Measurements from ENCODE around the gene TUT7. TPM values are rescaled to one million over a fixed set of nuclear protein-coding genes. Genes with fewer than 3 reads are reported as not detected.

Gene TUT7
- total and polyA plus RNA-seq, 2 experiments from 2014 or later = 21.4 to 23.8 TPM

GRCh38 chr9:86322973-86323644, 31.1 kb downstream of the TUT7 start:
- no peaks in the 10 kb centered on the region for H3F3A ChIP-seq (replicated peaks; ENCODE audit: low read depth)
- no peak overlapping the region for H3K4me3 Mint-ChIP-seq
- no peak overlapping the region for H3K4me3 ChIP-seq
- DNase-seq (ENCODE audit: low spot score) (no peak), ATAC-seq (no peak)
- no peak overlapping the region for H2AFZ ChIP-seq
- no peaks in the 10 kb centered on the region for H3K27me3 Mint-ChIP-seq (ENCODE audit: insufficient read depth, low read depth, poor library complexity)
- H4K20me1 ChIP-seq (replicated peaks; ENCODE audit: insufficient read depth) = no peaks in the 10 kb centered on the region; the same call in 1 of the 2 replicates
- H3K4me2 ChIP-seq = no peak overlapping the region
- peaks cover 13% of the 10 kb centered on the region for H3K4me1 Mint-ChIP-seq
- no peak overlapping the region for H3K27ac ChIP-seq (ENCODE audit: low read depth)
- H3K27ac Mint-ChIP-seq = no peak overlapping the region
- H3K9me2 ChIP-seq (ENCODE audit: insufficient read depth) = no peaks in the 10 kb centered on the region
- H3K36me3 Mint-ChIP-seq (ENCODE audit: low read depth) = peaks cover 67% of the 10 kb centered on the region
- no peaks in the 10 kb centered on the region for H3K9me3 Mint-ChIP-seq
- peaks cover 37% of the 10 kb centered on the region for H3K36me3 ChIP-seq (ENCODE audit: insufficient read depth)
- peaks cover 10% of the 10 kb centered on the region for H3K4me1 ChIP-seq (ENCODE audit: insufficient read depth)
- no peaks in the 10 kb centered on the region for H3K27me3 ChIP-seq (ENCODE audit: insufficient read depth)
- no peak for TF ChIP-seq POLR2AphosphoS5 (IDR thresholded peaks at IDR 0.05; ENCODE audit: low read depth)
- TF ChIP-seq CTCF (conservative IDR thresholded peaks at IDR 0.05; ENCODE audit: low read depth in 2 of 2) = no peak
- TF ChIP-seq EZH2 (IDR thresholded peaks at IDR 0.05; ENCODE audit: low read depth, unreplicated experiment) = no peak
- no peak for TF ChIP-seq JUNB (IDR thresholded peaks at IDR 0.05; ENCODE audit: unreplicated experiment)
- no peak for TF ChIP-seq REST (IDR thresholded peaks at IDR 0.05; ENCODE audit: unreplicated experiment)
- no peak for TF ChIP-seq STAT1 (IDR thresholded peaks at IDR 0.05; ENCODE audit: unreplicated experiment)
- no peak for TF ChIP-seq EZH2phosphoT487 (IDR thresholded peaks at IDR 0.05; ENCODE audit: unreplicated experiment)
- no peak for TF ChIP-seq ZNF114 (CRISPR knock-in tag; IDR thresholded peaks at IDR 0.05)
- TF ChIP-seq ZNF462 (CRISPR knock-in tag; IDR thresholded peaks at IDR 0.05) = no peak
- no peaks in the 10 kb centered on the region for H3K79me2 ChIP-seq (replicated peaks; ENCODE audit: insufficient read depth)

All from GM23338 (cell line).